ENCODE data around the gene SMPD3.

The SMPD3 gene

DNA sequence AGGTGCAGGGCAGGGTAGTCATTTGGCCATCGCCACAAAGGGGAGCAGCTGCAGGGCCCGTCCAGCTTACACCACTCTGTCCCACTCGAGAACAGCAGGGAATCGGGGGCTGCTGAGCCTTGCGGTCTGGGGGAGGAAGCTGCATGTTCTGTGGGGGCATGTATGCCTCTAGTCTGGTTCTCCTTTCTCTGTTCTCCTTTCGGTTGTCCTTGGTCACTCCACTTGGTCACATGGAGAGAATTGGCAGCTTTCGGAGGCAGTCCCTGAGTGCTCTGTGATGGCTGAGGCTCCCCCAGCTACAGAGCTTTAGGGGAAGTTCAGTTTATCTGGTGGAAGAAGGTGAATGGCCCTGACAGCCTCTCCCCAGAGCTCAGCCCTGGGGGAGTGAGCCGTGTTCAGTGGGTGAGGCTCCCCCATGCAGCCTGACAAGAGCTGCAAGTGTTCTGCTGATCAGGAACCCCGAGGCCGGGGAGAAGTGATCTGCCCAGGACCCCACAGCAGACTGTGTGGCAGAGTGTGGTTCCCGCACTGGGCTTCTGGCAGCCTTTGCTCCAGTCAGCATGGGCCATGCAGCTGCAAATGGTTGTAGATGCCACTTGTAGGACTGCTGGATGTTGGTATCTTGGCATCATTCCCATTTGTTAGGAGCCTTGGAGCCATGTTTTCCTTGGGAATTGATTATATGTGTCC, 22.3 kb upstream of the SMPD3 start:
- DNase-seq (ENCODE audit: low read depth): no peak

DNA sequence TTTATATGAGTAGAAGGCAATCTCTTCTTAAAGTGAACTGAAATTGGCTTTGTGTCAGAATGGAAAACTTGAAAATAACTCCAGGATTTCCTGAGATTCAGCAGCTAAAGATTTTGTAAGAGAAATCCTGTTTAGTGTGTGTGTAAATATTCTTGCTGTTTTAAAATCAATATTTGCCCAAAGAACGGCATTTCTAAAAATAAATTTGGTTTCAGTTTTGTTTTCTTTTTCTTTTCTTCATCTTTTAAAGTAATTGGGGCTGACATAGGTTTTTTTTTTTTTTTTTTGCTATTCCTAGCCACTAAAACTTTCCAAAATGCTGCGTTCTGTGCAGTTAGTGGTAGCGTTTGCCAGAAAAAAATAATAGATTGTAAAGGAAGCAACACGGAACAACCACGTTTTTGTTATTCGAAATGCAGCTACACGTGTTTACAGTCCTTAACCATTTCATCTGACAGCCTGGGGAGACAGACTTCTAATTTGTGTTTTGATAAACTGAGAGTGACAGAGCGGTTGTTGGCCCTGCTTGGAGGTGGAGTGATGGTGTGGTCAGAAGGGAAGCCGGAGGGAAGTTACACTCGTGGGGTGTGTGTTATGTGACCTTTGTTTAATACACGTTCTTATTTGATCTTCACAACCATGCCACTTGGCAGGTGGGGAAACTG, 21.6 kb upstream of the SMPD3 start:
- no peak for DNase-seq (ENCODE audit: low read depth)

DNA sequence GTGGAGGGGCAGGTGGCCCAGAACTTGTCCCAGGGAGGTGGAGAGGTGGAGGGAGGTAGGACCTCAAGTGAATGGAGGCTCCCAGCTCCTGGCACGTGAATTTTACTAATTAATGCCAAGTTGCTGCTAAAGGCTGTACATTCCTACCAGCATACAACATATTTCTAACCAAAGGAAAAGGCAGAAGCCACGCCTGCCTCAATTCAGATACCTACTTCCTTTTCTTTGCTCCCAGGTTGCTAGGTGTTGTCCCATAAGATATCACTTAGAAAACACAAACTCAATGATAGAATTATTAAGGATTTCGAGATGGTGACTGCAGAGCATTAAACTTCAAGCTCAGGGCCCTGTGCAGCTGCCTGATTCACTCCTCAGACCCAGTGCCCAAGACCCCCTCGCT, 20.5 kb upstream of the SMPD3 start:
- no peak for DNase-seq (ENCODE audit: low read depth)

DNA sequence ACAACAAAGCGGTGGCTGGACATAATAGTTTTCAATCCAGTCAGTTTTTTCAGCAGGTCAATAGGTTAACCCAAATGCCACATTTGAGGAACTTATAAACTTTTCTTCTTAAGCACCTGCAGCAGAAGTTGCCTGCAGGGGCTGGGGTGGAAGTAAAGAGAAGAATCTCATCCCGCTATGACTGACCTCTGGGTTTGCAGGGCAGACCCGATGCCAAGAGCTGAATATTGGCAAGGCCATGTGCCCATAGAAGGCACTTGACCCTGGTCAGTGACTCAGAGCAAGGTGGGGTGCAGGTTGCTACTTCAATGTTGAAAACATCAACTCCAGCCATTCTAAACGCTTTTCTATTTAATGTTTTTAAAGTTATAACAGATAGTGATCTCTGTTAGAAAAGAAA, 17.9 kb upstream of the SMPD3 start:
- no peak for DNase-seq (ENCODE audit: low read depth)

DNA sequence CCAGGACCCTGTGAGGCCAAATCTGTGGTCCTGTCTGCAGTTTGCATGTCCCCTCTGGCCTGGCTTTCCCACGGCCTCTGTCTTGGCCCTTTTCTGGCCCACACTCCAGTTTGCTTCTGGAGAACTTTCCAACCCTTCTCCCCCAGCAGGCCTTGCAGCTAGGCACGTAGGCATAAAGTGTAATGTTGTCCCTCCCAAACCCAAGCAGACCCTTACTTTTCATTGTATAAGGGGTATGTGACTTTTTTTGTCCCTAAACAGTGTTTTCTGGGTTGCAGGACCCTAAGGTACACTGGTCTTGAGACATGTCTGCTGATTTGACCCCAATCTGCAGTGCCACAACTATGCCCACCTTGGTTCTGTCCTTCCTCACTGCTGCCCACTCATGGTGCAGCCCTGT, 15.6 kb upstream of the SMPD3 start:
- DNase-seq (ENCODE audit: low read depth): no peak

DNA sequence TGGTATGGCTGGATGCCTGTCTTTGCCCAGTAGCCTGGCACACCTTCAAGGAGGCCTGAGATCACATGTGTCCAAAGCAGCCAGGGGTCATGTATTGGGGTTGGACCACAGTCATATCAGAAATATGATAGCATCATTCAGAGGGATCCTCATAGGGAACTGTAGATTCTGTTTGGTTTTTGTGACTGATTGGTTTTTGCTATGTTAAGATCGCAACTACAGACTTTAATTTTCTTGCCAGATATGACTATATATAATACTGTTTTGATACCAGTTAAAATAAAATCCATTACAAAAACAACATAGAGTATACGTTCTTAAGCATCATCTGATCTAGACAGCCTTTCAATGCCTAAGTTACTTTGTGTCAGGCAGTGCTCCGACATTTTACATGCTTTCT, 11.8 kb upstream of the SMPD3 start:
- no peak for DNase-seq (ENCODE audit: low read depth)

DNA sequence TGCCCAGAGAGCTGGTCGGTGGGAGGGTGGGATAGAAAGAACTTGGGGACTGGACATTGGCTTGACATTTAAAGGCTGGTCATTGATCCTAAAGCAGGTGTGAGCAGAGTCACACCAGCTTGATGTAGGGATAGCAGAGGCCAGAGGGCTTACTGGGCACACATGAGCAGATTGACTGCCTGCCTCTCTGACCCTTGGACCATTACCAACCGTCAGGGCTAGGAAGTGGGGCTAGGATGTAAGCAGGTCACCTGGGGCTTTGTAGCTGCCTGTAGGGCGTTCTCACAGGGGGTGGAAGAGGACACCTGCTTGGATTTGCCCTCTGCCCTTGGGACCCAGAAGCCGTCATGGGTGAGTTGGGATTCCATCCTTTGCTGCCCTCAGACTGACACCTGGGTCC, 11.1 kb upstream of the SMPD3 start:
- DNase-seq (ENCODE audit: low read depth): no peak

DNA sequence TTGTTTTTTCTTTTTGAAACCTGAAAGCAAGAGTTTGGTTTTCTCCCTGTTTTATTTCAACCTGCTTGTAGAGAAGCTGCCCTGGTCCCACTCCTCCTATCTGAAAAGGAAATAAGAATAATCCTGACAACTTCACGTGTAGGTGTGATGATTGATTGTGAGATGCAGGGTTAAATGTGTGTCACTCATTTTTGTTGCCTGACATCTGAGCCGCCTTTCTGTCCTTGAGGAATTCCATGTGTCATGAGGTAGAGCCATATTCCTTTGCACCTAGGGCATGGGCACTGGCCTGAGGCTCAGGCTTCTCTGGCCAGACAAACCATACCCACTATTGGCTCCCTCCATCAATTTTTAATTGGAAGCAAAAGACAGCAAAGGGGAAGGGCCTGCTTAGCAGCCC, 10.2 kb upstream of the SMPD3 start:
- DNase-seq (ENCODE audit: low read depth): no peak

DNA sequence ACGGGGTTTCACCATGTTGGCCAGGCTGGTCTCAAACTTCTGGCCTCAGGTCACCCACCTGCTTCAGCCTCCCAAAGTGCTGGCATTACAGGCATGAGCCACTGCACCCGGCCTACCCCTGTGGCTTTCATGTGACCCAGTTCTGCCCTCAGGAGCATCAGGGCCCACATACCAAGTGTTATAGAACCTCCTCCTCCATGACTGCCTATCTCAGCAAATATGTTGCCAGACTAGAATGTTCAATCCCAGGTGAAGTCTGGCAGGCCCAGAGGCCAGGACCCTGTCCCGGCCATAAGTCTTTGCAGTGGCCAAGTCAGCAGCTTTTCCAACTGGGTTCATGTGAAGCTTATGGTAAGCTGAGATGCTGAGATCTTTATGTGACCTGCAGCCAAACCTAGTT, 9.8 kb upstream of the SMPD3 start:
- DNase-seq (ENCODE audit: low read depth): no peak

DNA sequence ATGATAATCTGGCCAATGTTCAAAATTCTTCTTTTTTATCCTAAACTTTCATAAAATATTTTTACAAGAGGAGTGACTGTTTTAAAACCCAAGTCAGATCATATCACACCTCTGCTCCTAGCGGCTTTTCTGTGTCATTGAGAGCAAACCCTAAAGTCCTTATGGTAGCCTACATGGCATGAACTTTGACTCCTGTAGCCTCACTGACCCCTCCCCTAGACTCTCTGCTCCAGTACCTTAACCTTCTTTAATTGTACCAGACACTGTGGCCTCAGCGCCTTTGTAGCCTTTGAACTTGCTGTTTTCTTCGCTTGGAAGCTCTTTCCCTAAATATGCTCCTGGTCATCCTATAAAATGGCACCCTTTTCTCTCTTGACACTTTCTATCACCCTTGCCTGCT, 7.3 kb upstream of the SMPD3 start:
- DNase-seq (ENCODE audit: low read depth): no peak

DNA sequence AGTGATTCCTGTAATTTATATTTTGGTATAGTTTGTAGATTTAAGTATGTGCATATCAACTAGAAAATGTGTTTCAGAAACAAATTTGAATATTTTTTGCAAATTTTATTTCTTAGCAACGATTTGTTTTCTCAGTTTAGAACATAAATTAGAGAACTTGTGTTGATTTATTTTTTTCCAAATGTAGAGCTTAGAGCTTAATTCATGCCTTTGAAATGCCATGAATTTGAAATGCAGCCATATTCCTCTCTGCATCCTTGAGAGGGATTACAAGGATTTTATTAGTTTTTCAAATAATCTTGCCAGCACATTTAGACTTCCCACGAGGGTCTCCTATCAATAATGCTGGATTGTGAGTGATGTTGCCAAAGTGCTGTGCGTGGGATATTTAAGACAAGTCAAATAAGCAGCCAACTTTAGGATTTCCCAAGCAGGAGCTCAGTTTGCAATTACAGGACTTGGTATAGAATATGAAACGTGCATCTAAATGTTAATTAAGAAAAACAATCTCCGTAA, 6.7 kb upstream of the SMPD3 start:
- DNase-seq (ENCODE audit: low read depth): no peak

DNA sequence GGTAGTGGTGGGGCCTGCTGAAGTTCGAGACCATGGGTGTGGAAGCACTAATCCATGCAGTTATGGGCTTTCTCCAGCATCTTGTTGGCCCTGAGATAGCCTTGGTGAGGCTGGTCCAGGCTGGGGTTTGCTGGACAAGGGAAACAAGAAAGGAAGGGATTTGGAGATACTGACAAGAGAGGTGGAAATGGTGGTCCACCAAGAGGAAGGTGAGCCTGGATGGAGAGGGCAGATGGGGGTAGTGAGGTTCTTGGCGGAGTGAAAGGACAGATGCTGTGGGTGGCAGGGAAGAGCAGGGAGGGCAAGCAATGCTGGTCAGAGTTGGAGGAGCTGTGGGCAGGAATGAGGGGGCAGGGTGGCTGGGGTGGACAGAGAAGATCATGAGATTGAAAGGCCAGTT, 5.5 kb upstream of the SMPD3 start:
- DNase-seq (ENCODE audit: low read depth): no peak

DNA sequence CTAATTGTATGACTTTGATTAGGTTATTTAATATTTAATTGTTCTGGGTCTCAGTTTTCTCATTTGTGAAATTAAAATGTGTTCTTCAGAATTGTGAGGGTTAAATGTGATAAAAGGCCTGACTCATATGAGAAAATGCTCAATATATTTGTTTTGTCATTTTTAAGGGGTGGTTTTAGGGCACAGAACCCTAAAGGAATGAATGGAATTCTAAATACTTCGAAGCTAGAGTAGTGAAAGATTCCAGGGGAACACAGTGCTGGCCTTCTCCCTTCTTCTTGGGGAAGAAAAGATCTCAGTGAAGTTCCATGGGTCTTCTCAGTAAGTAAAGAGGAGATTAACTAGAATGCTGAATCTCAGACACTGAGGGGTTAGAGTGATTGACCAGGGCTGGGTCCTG, 3.9 kb upstream of the SMPD3 start:
- DNase-seq (ENCODE audit: low read depth): no peak

DNA sequence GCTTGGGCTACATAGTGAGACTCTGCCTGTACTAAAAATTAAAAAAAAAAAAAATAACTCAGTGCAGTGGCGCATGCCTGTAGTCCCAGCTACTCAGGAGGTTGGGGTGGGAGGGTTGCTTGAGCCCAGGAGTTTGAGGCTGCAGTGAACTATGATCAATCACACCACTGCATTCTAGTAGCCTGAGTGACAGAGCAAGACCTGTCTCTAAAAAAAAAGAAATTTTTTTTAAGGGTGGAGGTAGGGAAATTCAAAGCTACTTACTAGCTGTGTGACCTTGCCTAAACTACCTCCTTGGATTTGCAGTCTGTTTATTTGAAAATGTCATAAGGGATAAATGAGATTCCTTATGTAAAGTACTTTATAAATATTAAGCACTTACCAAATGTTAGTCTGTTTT, 3.4 kb upstream of the SMPD3 start:
- DNase-seq (ENCODE audit: low read depth): no peak

DNA sequence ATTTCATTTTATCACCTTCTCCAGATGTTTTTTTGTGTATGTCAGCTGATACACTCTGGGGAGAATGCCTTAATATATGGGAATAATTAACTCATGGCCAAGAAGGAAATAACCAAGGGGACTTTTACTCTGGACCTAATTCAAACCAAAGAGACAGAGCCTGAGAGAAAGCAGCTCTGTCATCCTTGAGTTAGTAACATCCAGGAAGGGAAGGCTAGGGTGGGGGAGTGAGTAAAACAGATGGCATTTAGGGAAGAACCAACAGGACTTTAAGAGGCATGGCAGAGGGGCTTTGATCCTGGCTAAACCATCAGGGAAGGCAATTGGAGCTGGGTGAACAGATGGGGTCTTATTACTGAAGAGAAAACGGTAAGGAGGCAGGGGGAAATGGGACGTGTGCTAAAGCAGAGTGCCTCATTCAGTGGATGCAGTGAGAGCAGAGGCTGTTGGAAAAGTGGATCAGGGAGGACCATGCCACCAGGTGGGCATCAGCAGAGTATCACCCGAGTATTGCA, 2.5 kb upstream of the SMPD3 start:
- no peak for DNase-seq (ENCODE audit: low read depth)

DNA sequence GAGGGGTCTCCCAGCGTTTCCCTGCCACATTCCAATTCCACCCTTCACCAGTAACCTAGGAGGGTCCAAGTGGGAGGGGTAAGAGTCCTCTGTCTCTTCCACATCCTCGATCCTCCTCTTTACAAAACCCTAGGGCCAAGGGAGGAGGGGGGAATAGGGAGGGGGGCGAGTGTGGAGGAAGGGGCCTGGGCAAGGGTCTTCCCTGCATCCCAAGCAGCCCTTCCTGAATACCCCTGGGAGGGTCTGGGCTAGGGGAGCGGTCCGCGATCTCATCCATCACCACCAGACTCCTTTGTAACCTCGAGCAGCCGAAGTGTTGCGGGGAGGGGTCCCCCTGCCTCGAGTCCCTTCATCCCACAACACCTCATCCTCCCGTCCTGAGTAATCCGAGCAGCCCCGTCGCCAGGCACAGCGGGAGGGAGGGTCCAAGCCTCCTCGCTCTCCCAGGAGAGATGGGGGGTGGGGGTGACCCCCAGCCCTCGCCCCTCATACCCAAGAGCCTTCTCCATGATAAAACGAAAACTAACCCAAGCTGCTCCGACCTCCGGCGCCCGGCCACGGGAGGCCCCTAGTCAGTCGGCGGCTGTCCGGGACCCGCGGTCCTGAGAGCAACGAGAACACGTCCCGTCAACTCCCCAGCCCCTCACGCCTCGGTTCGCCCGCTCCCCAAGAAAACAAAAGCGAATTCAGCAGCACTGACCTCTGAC, 502 bp downstream of the SMPD3 start:
- DNase-seq (ENCODE audit: low read depth): no peak

DNA sequence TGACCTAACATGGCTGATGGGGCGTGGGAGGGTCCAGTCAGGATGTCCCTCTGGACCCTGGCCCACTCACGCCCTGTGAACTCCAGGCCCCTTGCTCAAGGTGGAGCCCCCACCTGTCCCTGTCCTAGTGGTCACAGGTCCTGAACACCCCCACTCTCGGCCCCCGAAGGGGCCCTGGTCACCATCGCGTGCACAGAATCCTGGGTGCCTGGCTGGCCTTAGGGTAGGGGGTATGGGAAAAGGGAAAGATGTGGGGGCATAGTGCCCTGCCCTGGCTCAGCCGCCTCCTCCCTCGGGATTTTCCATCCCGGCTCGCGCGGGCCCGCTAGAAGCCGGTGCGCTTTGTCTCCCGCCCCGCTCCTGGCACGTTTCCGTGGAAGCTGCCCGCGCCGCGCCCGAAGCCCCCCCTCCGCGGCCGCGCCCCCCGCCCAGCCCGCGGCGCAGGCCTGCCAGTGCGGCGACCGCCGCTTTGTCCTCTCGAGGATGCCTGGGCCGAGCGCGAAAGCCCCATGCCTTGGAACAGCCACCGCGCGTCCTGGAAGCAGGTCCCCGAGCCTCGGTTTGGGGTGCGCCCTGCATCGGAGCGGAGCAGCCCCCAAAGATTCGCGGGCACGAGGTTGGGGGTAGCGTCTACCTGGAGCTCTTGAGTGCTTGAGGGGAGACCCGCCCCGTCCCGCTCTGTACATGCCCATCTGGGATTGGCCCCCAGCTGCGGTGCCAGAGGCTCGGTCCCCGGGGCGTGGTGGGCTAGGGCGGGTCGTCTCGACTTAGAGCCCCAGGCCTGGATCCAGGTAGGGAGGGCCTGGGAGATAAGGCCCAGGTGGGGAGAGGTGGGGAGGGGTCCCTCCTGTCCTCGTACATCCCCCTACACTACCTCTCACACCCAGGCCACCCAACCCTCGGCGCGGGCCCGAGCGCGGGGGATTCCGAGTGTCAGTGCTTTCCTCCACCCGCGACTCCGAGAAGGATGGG, 1.3 kb downstream of the SMPD3 start:
- DNase-seq (ENCODE audit: low read depth): no peak

DNA sequence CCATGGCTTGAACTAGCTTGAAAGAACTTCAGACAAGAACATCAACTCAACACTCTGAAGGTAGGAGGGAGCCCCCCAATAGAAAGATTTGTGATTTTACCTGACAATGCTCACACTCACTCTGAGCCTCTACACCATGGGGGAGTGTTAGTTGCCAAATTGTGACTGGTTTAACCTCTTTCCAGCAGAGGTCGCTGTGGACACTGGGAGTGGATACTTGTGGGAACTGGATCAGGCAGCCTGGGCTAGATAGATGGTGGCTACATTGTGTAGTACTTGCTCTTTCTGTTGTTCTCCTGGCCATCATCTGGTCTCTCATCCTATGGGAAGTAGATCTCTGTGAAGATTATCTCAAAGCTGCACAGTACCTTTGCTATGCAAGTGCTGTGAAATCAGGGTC, 2.9 kb downstream of the SMPD3 start:
- DNase-seq (ENCODE audit: low read depth): no peak

DNA sequence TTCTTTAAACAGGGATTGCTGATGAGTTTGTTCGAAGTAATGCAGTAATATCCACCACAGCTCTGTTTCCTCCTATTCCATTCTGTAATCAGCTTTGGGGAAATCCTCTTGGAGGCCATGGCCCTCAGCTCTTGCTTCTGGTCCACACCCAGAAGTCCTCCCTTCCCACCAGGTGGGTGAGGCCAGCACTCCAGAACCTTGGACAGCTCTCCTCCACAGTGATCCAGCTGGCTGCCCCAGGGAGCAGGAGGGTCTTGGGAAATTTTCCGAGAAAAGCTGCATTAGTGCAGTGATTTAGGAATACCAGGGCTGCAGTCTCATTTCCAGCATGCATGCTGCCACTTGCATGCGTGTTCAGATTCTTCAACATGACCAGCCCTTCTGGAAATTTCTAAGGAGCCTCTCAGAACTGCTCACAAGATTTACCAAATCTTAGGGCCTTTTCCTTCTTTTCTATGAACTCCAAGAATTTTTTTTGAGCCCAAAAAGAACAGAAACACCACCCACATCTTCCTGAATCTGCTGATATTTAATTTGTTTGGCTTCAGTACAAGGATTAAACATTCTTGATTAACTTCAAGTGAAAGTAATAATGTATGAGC, 4.2 kb downstream of the SMPD3 start:
- DNase-seq (ENCODE audit: low read depth): no peak

DNA sequence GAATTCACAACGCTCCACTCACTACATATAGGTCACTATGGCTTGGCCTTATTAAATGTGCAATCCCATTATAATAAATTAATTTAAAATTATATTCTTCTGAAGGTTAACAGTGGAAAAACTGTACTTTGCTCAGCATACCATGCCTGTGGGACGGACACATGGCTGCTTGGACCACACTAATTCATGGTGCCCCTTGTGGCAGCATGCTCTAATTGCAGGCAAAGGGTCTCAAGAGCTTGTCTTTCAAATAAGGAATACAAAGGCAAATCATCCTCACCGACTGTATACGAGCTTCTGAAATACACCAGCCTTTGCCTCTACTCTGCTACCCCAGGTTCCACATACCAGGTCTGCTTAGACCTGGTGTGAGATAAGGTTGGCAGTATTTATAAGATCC, 11.7 kb downstream of the SMPD3 start:
- DNase-seq (ENCODE audit: low read depth): no peak

DNA sequence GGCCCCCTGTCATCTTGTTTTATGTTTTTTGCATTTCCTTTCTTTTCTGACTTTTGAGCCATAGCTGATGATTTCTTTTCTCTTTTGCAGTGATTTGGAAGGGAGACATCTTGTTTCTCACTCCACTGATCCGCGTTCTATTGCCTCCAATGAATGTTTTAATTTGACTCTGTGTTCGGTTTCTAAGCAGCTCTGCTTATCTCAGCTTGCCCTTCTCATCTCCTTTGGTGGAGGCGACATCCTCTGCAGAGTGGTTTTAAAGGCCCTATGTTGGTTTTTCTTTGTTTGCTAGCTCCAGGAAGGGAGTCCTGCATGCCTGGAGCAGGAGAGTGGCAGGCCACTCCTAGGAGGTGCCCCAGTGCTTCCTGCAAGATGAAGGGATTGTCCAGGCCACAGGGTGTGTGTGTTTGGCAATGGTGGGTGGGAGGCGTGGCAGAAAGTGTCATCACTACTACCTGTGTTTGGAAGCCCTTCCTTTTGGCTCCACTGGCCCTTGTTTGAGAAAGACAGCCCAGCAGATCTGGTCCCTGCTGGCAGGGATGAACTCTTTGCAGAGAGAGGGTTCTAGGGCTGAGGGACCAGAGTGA, 13.6 kb downstream of the SMPD3 start:
- no peak for DNase-seq (ENCODE audit: low read depth)
